ENCODE measurements around the gene CLRN3.

- no peak for TF ChIP-seq EZH2 (IDR thresholded peaks at IDR 0.05; ENCODE audit: low read depth)
- TF ChIP-seq CTCF (conservative IDR thresholded peaks at IDR 0.05), result no peak
Observed at GRCh38 chr10:127872871-127873600, 19.7 kb downstream of the CLRN3 start.

Measured in PC-9 (cell line).